Endodermal cell (in vitro differentiated cells): Measurements from ENCODE around the gene PLCXD1. TPM values are rescaled to one million over a fixed set of nuclear protein-coding genes. Genes with fewer than 3 reads are reported as not detected.

Source experiments
- DNase-seq: peaks from one replicate; pipeline ENCODE4 v3.0.0-alpha.2; 2017
- H3K27ac ChIP-seq: 2 replicates; pipeline ENCODE4 v1.5.1; 2013; ENCODE audit warnings: mild to moderate bottlenecking, low read depth, low read length, moderate library complexity
- H3K27me3 ChIP-seq: 2 replicates; pipeline ENCODE4 v1.6.1; 2013; ENCODE audit warnings: mild to moderate bottlenecking, low read length, moderate library complexity; ENCODE audit not compliant: insufficient read depth, control insufficient read depth, poor library complexity, severe bottlenecking
- H3K36me3 ChIP-seq: 2 replicates; pipeline ENCODE4 v1.7.0; 2013; ENCODE audit warnings: mild to moderate bottlenecking, low read length, moderate library complexity; ENCODE audit not compliant: control insufficient read depth, insufficient read depth
- H3K4me1 ChIP-seq: one replicate; pipeline ENCODE4 v1.7.0; 2013; ENCODE audit warnings: low read length; ENCODE audit not compliant: control insufficient read depth, insufficient read depth
- H3K4me3 ChIP-seq: 2 replicates; pipeline ENCODE4 v1.5.1; 2013; ENCODE audit warnings: mild to moderate bottlenecking, low read length, moderate library complexity
- H3K9ac ChIP-seq: 2 replicates; pipeline ENCODE4 v1.6.1; 2013; ENCODE audit warnings: mild to moderate bottlenecking, low read length, moderate library complexity; ENCODE audit not compliant: poor library complexity, severe bottlenecking; ENCODE audit errors: extremely low read depth
- H3K9me3 ChIP-seq: 2 replicates; pipeline ENCODE4 v1.6.1; 2013; ENCODE audit warnings: mild to moderate bottlenecking, low read length, moderate library complexity; ENCODE audit not compliant: control insufficient read depth
- H3K27ac Mint-ChIP-seq: 2 replicates; pipeline ENCODE4 v1.8.0; 2020; ENCODE audit warnings: mixed read lengths
- H3K27me3 Mint-ChIP-seq: 2 replicates; pipeline ENCODE4 v1.8.0; 2021; ENCODE audit warnings: mild to moderate bottlenecking, mixed read lengths; ENCODE audit not compliant: insufficient read depth
- H3K36me3 Mint-ChIP-seq: 2 replicates; pipeline ENCODE4 v1.8.0; 2020; ENCODE audit warnings: low read depth, mixed read lengths
- H3K4me1 Mint-ChIP-seq: 2 replicates; pipeline ENCODE4 v1.8.0; 2020; ENCODE audit warnings: mixed read lengths
- H3K4me3 Mint-ChIP-seq: 2 replicates; pipeline ENCODE4 v1.8.0; 2020; ENCODE audit warnings: mild to moderate bottlenecking, moderate library complexity, mixed read lengths
- H3K9me3 Mint-ChIP-seq: 2 replicates; pipeline ENCODE4 v1.8.0; 2020; ENCODE audit warnings: mild to moderate bottlenecking, mixed read lengths
- WGBS, 2 experiments: methylation state at CpG; one replicate each; pipeline versions ENCODE4 v1.1.5 to v1.1.7; 2013; ENCODE audit warnings: missing lambda C conversion rate in 2 of 2, mixed read lengths in 1 of 2; ENCODE audit not compliant: insufficient coverage in 1 of 2, insufficient read length in 1 of 2; 5-methylcytosine and 5-hydroxymethylcytosine counted together
- total RNA-seq, 2 donors: library from RNA; stranded (reverse); fragmentation: NEBNext Ultra II Directional in 1 of 2; extraction: Animal tissue kit (Norgen Biotek cat#: 25700) in 1 of 2; gene quantifications; 2 replicates in 1 of 2; 3 replicates in 1 of 2; pipeline ENCODE4 v1.2.1, GENCODE V29; 2021
- TF ChIP-seq, protein P1 (sequence below): fragments of 200-600 bp; sonication (generic); conservative IDR thresholded peaks from 2 replicates; pipeline ENCODE4 v1.5.0; 2021; ENCODE audit warnings: antibody characterized with exemption, mild to moderate bottlenecking

PLCXD1 gene
- total RNA-seq, 2 donors from 2014 or later: 70.3 to 96.9 TPM

GRCh38 chrX:288561-288991 is 7.4 kb downstream of the PLCXD1 start:
- Mint-ChIP-seq H3K27ac (no peak overlapping the region), H3K36me3 (peaks cover 83% of the 10 kb centered on the region)

DNA sequence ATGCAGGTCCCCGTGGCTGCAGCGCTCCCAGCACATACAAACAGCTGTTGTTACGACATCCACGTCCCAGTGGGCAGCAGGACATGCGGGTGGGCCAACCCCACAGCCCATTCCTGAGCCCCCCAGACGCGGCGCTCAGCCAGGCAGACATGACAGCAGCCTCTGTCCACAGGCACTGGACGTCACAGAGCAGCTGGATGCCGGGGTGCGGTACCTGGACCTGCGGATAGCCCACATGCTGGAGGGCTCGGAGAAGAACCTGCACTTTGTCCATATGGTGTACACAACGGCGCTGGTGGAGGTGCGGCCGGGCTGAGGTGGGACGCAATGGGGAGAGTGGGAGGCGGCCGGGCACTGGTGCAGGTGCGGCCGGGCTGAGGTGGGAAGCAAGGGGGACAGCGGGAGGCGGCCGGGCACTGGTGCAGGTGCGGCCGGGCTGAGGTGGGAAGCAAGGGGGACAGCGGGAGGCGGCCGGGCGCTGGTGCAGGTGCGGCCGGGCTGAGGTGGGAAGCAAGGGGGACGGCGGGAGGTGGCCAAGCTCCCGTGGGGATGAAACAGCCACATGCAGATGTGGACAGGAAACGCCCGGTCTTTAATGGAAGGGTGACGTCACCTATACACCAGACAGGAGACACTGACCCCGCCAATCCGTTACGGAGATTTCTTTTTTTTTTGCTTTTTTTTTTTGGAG is 9.4 kb downstream of the PLCXD1 start:
- TF ChIP-seq, protein P1, sequence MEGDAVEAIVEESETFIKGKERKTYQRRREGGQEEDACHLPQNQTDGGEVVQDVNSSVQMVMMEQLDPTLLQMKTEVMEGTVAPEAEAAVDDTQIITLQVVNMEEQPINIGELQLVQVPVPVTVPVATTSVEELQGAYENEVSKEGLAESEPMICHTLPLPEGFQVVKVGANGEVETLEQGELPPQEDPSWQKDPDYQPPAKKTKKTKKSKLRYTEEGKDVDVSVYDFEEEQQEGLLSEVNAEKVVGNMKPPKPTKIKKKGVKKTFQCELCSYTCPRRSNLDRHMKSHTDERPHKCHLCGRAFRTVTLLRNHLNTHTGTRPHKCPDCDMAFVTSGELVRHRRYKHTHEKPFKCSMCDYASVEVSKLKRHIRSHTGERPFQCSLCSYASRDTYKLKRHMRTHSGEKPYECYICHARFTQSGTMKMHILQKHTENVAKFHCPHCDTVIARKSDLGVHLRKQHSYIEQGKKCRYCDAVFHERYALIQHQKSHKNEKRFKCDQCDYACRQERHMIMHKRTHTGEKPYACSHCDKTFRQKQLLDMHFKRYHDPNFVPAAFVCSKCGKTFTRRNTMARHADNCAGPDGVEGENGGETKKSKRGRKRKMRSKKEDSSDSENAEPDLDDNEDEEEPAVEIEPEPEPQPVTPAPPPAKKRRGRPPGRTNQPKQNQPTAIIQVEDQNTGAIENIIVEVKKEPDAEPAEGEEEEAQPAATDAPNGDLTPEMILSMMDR: no peak
- DNase-seq: no peak
- Mint-ChIP-seq H3K9me3 (peaks cover 8% of the 10 kb centered on the region), H3K4me3 (no peak overlapping the region), H3K36me3 (peaks cover 83% of the 10 kb centered on the region), H3K27ac (no peak overlapping the region), H3K4me1 (peaks cover 2% of the 10 kb centered on the region), H3K27me3 (no peaks in the 10 kb centered on the region)
- H3K36me3 ChIP-seq: peaks cover 86% of the 10 kb centered on the region
- WGBS, 2 experiments: 93 to 95% methylated on average over 30 to 37 of the region's 42 CpGs
- H3K27ac ChIP-seq: no peak overlapping the region
- H3K4me1 ChIP-seq: no peaks in the 10 kb centered on the region
- peaks cover 9% of the 10 kb centered on the region for H3K9me3 ChIP-seq
- no peak overlapping the region for H3K9ac ChIP-seq
- no peaks in the 10 kb centered on the region for H3K27me3 ChIP-seq
- no peak overlapping the region for H3K4me3 ChIP-seq

More at GRCh38 chrX:288561-288991, 7.4 kb downstream of the PLCXD1 start:
- 96 to 98% methylated on average over 18 to 25 of the region's 25 CpGs for WGBS, 2 experiments
- H3K27me3 ChIP-seq: no peaks in the 10 kb centered on the region
- H3K4me1 ChIP-seq: no peaks in the 10 kb centered on the region
- H3K36me3 ChIP-seq: peaks cover 88% of the 10 kb centered on the region
- Mint-ChIP-seq H3K4me1 (peaks cover 2% of the 10 kb centered on the region), H3K9me3 (peaks cover 5% of the 10 kb centered on the region), H3K4me3 (no peak overlapping the region), H3K27me3 (no peaks in the 10 kb centered on the region)
- peaks cover 5% of the 10 kb centered on the region for H3K9me3 ChIP-seq
- TF ChIP-seq, protein P1: no peak
- no peak for DNase-seq
- H3K27ac ChIP-seq: no peak overlapping the region
- no peak overlapping the region for H3K4me3 ChIP-seq
- H3K9ac ChIP-seq: no peak overlapping the region

GRCh38 chrX:291411-291901 is 10.3 kb downstream of the PLCXD1 start:
- H3K36me3 ChIP-seq: peaks cover 84% of the 10 kb centered on the region
- Mint-ChIP-seq H3K27me3 (no peaks in the 10 kb centered on the region), H3K4me1 (peaks cover under 1% of the 10 kb centered on the region)

More at GRCh38 chrX:291411-291901, 10.3 kb downstream of the PLCXD1 start:
- Histone ChIP-seq H3K4me1 (no peaks in the 10 kb centered on the region), H3K27me3 (no peaks in the 10 kb centered on the region), H3K27ac (no peak overlapping the region), H3K9ac (no peak overlapping the region), H3K9me3 (peaks cover 15% of the 10 kb centered on the region), H3K4me3 (no peak overlapping the region)
- DNase-seq: no peak
- H3K27ac Mint-ChIP-seq: no peak overlapping the region
- WGBS, 2 experiments: 92 to 97% methylated on average over 28 to 29 of the region's 29 CpGs
- peaks cover 83% of the 10 kb centered on the region for H3K36me3 Mint-ChIP-seq
- TF ChIP-seq, protein P1: no peak
- H3K4me3 Mint-ChIP-seq: no peak overlapping the region
- H3K9me3 Mint-ChIP-seq: peaks cover 13% of the 10 kb centered on the region
